Fibroblast of pulmonary artery (primary cell): Measurements from ENCODE around the gene PCBP2.

Experiments
- DNase-seq: peaks from one replicate; pipeline ENCODE4 v3.0.0-alpha.2; 2010; ENCODE audit warnings: low read depth
- H3K4me3 ChIP-seq: replicated peaks from 2 replicates; pipeline ENCODE4 v1.5.1; 2011; ENCODE audit warnings: low read depth, mild to moderate bottlenecking, control low read depth, low read length, moderate library complexity
- TF ChIP-seq, protein P1 (sequence below): IDR thresholded peaks from 2 replicates; pipeline ENCODE4 v1.5.1; 2011; ENCODE audit warnings: mild to moderate bottlenecking, control low read depth, low read length, inconsistent platforms; ENCODE audit errors: missing control alignments

PCBP2 gene

DNA sequence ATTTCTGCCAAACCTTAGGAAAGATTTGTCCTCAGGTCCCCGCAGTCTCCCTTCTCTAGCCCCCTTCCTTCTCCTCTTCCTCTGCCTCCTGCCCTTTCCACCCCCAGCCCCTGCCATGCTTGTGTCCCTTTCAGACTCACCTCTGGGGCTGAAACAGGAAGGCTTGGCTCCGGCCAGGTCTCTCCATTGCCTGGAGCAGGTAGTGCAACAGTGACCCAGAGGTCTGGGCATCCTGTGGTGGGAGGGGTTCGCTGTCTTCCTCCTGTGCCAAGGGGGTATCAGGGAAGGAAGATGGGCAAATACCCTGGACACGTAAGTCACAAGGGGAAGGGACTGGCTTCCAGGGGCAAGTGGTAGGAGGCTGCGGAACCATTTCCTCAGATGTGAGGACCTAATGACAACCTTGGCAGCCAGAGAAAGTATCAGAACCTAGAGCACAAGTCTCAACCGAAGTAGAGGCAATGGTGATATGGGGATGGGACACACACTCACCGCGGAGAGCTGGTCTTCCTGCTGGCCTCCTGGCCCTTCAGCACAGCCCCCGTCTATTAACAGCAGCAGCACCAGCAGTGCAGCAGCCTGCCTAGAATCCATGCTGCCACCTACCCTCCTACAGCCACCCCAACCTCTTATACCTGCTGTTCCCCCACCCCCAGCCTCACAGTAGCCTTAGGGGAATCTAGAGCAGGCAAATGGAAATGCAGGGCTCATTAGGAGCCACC, 55.1 kb downstream of the PCBP2 start, which contains the start of gene NPFF:
TSS of gene NPFF (minus strand) at position 604 of the 722 bp plus-strand sequence. CDS start at position 594, 10 bp downstream.
- TF ChIP-seq, protein P1, sequence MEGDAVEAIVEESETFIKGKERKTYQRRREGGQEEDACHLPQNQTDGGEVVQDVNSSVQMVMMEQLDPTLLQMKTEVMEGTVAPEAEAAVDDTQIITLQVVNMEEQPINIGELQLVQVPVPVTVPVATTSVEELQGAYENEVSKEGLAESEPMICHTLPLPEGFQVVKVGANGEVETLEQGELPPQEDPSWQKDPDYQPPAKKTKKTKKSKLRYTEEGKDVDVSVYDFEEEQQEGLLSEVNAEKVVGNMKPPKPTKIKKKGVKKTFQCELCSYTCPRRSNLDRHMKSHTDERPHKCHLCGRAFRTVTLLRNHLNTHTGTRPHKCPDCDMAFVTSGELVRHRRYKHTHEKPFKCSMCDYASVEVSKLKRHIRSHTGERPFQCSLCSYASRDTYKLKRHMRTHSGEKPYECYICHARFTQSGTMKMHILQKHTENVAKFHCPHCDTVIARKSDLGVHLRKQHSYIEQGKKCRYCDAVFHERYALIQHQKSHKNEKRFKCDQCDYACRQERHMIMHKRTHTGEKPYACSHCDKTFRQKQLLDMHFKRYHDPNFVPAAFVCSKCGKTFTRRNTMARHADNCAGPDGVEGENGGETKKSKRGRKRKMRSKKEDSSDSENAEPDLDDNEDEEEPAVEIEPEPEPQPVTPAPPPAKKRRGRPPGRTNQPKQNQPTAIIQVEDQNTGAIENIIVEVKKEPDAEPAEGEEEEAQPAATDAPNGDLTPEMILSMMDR, result no peak
- no peak within 1 kb of the TSS for H3K4me3 ChIP-seq
- DNase-seq, result no peak

DNA sequence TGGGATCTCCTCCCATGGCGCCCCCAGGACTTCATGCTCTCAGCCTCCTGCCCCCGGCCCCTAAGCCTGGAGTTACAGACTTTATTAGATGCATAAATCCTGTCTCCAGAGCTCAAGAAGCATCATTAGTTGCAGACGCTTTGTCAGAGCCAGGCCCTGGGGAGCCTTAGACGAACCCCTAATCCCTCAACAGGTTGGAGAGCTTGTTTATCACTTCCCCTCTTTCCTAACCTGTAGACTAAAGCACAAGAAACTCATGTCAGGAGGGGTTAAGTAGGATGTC, 55.6 kb downstream of the PCBP2 start:
- no peak overlapping the region for H3K4me3 ChIP-seq
- TF ChIP-seq, protein P1, result no peak
- DNase-seq, result no peak

DNA sequence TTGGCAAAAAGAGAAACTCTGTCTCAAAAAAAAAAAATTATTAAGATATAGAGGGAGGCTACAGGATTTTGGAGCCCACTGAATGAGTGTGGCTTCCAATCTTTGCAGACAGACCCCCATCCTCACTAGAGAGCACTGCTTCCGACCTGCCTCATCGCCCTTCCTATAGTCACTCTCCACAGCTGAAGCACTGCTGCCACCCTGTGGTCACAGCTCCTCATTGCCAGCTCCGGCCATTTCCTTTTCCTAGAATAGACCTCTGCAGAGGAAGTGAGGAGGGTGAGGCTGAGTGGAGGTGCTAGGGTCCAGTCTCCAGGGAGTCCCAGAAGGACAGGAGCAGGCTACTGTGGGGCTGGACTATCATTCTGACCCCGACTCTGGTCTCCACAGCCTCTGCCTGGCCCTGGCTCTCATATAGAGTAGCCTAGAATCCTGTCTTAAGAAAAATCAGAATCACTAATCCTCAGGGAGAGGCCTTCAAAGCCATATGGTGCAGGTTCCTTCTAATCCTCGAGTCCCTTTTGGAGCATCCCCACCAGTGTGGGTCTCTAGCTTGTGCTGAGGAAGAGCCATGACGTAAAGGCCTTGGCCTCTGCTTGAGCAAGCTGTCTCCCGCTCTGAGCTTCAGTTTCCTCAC, 56.8 kb downstream of the PCBP2 start:
- DNase-seq, result peak; percentile 81

DNA sequence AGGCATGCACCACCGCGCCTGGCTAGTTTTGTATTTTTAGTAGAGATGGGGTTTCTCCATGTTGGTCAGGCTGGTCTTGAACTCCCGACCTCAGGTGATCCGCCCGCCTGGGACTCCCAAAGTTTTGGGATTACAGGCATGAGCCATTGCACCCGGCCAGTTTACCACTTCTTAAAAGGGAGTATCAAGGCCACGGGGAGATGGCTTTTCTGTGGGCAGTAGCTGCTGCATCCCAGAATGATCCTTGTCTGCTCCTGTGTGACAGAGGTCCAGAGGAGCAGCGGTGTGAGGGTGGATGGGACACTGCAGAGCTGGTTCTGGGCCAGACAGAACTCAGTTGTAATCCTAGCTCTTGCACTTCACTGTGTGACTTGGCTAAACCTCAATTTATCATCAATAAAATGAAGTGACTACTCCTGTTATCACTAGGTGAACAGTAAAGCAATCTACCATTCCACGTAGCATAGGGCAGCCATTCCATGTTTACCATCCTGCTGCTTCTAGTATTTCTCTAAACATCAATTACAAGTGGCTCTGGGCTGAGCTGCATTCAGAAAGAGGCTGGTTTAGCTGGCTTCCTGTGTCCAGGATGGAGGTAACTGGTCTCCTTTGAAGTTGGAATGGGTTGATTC, 58.4 kb downstream of the PCBP2 start:
- no peak for DNase-seq
- TF ChIP-seq, protein P1, result no peak
- H3K4me3 ChIP-seq, result no peak overlapping the region

More for the DNA sequence above, 56.8 kb downstream of the PCBP2 start:
- no peak overlapping the region for H3K4me3 ChIP-seq
- TF ChIP-seq, protein P1, result peak; percentile 90

DNA sequence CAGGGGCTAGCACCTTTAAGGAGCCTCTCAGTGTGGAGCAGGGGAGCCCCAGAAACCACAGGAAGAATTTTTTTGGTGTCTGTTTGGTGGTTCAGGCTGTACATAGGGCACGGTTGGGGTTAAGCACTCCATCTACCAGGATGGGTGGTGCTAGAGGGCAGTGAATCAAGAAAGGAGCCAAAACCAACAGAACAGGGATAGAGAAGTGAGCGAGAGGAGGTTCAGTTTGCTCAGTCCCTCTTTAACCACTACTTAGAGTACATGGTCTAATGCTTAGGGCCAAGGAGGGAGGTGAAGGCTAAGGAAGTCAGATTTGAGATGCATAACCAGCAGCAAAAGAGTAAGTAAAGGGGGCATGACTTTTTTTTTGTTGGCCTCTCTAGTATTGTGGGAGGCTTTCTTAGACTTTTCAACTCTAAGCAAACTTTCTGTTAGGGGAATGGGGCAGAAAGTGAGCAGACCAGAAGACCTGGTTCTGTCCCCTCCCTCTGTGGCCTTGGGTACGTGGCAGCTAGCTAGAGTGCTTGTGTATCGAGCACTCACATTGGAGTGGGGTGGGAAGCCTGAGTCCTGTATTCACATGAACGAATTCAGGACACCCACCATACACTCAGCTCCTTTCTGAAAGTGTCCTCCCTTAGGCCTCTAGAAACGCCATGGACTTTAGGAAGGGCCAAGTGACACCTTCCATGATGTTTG, 62.0 kb downstream of the PCBP2 start:
- TF ChIP-seq, protein P1, result no peak
- DNase-seq, result no peak
- H3K4me3 ChIP-seq, result no peak overlapping the region

DNA sequence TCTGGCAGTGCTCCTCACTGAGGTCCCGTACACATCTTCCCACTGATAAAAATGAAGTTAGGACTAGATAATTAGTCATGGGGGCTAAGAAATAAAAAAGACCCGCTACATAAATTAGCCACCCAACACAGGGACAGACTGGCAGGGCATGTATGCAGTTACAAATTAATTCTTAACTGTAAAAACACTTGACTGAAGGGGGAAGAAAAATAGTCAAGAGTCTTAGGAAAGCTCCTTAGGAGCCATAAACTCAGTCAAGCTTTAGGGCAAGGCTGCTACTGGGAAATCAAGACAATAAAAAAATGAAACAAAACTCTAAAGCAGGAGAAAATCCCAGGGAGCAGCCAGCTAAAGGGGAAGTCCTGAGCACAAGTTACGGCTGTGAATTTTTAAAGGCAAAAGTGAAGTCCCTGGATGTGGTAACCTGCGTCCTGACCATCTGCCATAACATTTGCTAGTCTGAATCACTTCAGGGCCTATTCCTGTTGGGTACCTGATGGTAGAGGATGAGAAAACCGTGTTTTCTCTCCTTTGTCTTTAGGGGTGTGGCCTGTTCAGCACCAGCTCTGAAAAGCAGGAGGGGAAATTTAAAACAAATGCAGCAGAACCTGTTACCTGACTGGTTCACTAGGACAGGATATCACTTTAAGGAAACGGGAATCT, 62.9 kb downstream of the PCBP2 start:
- TF ChIP-seq, protein P1, result no peak
- H3K4me3 ChIP-seq, result no peak overlapping the region
- no peak for DNase-seq
